Left cardiac atrium (tissue), 4 donors: ENCODE results near the gene WFDC2. TPM values are rescaled to one million over a fixed set of nuclear protein-coding genes. Genes with fewer than 3 reads are reported as not detected.

Experiments used
- ATAC-seq, 2 donors: fragments of 200-7000 bp; cut with Tn5 transposase; one replicate each; pipeline ENCODE4 v1.9.1; 2020; ENCODE audit warnings: mild to moderate bottlenecking in 2 of 2, moderate library complexity in 2 of 2
- DNase-seq: peaks from one replicate; pipeline ENCODE4 v3.0.0-alpha.2; 2020
- intact Hi-C, 2 donors: fragments of 100-400 bp; cut with DNase I; formaldehyde crosslinking; loops; one replicate each; pipeline versions ENCODE4 v1.14.1 to v1.15.1; 2022 to 2023
- total RNA-seq, 2 donors: library from RNA; stranded (reverse); fragmentation: NEBNext Ultra II Directional; extraction: Animal tissue kit (Norgen Biotek cat#: 25700); gene quantifications; one replicate each; pipeline ENCODE4 v1.2.1, GENCODE V29; 2021
- donor health status: DM: no; HTN: yes; CAD: no.
- donor health status: DM: no; HTN: yes; CAD: no; lungs with severe emphysema.
- donor health status: DM: yes; HTN: yes; CAD: no.
- donor health status: Dilated cardiomyopathy.

WFDC2 gene
- total RNA-seq, 2 donors from 2014 or later = 0.52 to 6.9 TPM

DNA sequence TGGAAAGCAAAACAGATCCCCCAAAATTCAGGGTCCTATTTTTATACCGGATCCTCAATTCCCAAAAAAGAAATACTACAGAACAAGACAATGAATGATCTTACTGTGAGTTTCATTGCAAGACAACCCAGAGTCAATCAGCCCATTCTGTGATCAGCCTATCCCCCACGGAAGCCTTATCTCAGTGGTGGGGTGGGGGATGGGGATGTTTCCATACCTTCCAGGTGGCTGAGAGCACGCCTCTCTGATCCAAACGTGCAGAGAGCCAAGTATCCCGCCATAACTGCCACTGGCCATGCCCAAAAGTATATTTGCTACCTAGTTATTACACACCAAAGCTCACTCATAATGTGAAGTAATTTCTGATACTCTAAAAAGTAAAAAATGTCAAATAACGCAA, 15.1 kb downstream of the WFDC2 start:
- ATAC-seq (no peak), DNase-seq (no peak)
- intact Hi-C loops = no loop called here

DNA sequence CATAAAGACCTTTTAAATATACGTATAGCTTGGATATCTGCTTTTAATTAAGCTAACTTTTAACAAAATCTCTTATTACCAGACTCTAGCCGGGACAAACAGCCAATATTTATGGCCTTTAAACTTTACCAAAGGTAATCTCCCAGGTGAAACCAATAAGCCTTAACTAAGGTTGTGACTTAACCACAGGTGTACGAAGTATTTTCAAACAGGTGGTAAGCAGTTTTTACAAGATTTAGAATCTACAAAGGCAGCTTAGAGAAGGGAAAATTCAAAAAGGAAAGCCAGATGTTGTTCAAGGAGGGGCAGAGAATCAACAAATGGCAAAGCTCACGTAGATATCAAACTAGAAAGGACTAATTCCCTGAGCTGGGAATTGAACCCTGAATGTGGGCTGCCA, 15.8 kb downstream of the WFDC2 start:
- DNase-seq (no peak), ATAC-seq (no peak)
- intact Hi-C loops = no loop called here

DNA sequence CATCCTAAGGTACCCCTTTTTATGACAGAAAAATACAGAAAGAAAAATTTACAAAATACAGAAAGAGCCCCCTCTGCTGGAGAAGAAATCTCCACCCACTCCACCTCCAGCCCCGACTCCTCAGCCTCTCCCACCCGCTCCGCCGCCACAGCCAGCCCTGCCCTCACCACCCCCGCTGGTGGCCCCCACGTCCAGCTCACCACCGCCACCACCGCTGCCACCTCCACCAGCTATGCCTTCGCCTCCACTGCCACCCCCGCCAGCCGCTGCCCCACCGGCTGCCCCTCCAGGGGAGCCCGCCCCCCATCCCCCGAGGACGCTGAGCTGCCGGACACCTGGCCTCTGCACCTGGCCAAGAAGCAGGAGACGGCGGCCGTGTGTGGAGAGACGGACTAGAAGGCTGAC, 17.7 kb downstream of the WFDC2 start:
- intact Hi-C loops = no loop called here
- no peak for ATAC-seq
- no peak for DNase-seq

DNA sequence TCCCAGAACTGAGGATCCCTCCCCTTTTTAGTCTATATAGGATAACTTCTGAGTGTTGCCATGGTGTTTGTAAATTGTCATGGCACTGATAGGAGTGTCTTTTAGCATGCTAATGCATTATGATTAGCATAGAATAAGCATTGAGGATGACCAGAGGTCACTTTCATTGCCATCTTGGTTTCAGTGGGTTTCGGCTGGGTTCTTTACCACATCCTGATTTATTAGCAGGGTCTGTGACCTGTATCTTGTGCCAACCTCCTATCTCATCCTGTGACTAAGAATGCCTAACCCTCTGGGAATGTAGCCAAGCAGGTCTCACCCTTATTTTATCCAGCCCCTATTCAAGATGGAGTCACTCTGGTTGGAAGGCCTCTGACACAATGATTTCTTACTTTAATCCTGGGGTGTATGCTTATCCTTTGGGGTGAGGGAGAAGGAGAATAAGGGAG, 19.6 kb downstream of the WFDC2 start:
- no peak for DNase-seq
- no peak for ATAC-seq
- intact Hi-C loops = no loop called here

DNA sequence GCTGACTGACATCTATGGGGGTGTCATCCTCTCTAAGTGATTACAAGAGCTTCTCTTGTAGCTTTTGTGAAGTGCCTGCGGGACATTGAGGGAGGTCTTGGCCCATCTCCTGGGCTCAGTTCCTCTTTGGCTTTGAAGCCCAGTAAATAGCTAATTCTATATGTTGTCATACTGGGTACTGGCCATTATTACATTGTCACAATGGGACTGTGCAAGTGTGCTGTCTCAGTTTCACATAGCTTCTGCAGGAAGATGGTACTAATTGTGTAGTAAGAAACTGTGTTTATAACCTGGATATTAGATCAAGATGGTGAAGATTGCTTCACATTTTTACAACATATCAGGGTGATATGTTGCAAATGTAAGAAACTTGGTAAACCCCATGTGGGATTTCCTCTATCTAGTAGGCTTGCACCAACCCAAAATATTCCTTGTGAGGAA, 26.0 kb downstream of the WFDC2 start:
- DNase-seq (no peak), ATAC-seq (no peak)
- intact Hi-C loops = no loop called here

DNA sequence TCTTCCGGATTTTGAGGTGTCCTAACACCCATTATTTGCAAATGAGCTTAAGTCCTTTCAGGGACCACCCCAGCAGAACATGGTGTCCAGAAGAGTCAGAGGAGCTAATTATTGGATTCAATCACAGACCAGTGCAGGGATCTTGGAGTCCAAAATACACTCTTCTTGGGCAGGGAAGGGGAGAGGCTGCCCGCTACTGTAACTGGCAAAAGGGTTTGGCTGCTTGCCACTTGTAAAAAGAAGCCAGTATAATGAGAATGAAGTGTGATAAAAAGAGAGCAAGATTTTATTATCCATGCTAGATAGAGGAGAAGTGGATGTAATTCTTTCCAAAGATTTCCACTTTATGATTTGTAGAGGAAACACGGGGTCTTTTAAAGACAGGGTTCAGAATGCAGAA, 26.6 kb downstream of the WFDC2 start:
- no peak for ATAC-seq
- DNase-seq = no peak
- intact Hi-C loops = no loop called here

DNA sequence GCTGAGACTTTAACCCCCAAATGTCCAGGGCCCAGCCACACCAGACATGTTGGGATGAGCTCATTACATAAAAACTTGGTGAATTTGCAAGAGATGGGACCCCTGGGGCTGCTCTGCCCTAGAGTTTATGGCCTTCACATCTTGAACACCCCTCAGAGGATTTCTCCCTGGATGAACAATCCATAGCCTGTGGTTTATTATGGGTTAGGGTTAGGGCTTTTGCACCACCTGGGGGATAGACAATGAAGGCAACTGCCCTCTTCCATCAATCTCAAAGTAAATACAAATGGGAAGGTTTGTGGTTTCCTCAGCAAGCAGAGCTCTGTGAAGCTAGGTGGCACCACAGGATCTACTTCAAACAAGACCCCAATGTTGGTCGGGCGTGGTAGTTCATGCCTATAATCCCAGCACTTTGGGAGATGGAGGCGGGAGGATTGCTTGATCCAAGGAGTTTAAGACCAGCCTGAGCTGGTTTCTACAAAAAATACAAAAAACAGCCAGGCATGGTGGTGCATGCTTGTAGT, 28.5 kb downstream of the WFDC2 start:
- ATAC-seq (no peak), DNase-seq (no peak)
- intact Hi-C loops = no loop called here

DNA sequence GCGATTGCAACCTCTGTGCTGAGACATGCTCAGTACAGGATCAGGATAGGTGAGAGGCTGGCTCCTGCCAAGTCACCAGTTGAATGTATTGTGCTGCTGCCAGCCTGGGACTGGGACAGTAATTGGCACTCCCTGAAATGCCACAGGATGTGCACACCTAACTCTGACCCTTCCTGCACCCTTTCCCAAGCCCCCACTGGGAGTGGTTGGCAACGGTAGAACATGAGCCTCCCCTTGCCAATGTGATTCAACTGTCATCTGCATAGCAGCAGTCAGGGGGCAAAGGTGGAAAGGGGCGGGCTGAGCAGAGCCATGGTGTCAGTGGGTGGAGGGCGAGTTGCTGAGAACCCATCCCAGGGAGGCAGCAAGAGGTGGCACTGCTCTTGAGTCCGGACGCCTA, 30.5 kb downstream of the WFDC2 start:
- DNase-seq = no peak
- ATAC-seq = no peak
- intact Hi-C loops = no loop called here

DNA sequence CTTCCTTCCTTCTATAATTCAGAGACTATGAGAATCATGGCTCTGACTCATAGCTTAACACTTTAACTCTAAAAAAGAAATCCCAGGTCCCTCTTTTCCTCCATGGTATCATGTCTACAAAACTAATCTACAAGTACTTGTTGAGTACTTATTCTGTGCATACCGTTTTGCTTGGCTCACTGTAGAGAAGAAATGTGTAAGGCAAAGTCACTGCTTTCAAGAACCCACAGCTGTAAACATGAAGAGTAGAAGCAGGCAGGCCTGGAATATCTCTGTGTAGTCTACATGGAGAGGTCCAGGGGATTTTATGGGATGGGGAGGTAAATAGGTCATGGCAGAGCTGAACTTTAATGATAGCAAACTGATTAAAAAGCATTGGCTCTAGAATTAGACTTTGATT, 32.0 kb downstream of the WFDC2 start:
- DNase-seq (no peak), ATAC-seq (no peak)
- intact Hi-C loops = no loop called here

DNA sequence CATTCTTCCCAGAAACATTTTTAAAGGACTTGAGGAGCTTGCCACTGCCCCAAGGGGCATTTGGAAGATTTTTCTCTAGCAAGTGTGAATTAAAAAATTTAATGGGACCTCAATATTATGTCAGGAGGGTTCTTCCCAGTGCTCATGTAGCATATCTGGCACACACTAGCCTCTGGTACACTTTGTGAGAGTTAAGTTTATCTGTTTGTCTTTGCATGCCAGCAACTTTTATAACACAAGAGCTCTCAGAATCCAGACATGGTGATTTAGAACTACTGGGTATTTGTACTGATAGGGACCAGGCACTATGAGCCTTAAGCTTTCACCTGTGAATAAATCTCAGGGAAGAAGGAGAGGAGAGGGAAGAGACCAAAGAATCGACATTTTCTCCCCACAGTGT, 33.0 kb downstream of the WFDC2 start:
- ATAC-seq (no peak), DNase-seq (no peak)
- intact Hi-C loops = no loop called here

DNA sequence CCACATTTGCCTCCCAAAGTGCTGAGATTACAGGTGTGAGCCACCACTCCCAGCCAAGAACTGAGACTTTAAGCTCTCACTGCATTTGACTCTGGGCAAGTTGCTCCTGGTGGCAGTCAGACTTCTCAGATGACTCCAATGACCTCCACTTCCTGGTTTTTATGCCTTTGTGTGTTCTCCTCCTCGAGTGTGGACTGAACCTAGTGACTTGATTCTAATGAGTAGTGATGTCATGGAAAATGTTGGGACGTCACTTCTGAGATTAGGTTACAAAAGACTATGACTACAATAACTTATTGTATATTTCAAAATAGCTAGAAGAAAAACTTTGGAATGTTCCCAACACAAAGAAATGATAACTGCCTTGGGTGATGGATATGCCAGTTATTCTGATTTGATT, 33.9 kb downstream of the WFDC2 start:
- intact Hi-C loops = no loop called here
- DNase-seq (no peak), ATAC-seq (no peak)

DNA sequence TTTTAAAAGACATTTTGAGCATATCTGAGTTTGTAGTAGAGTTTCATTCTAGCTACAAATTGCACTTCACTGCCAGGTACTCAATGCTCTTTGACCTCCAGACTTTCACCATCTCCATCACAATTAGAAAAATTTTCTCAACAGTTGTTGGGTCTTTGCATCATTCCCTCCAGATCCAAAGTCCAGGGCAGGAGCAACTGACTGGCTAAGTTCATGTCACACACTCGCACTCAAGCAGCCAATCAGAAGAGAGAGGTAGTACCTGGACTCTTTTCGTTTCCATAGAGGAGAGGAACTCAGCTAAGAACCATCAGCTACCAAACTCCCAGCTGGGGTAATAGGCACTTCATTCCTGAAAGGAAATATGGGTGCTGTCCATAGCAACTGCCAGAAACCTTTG, 36.8 kb downstream of the WFDC2 start:
- ATAC-seq = no peak
- intact Hi-C loops = no loop called here
- no peak for DNase-seq

DNA sequence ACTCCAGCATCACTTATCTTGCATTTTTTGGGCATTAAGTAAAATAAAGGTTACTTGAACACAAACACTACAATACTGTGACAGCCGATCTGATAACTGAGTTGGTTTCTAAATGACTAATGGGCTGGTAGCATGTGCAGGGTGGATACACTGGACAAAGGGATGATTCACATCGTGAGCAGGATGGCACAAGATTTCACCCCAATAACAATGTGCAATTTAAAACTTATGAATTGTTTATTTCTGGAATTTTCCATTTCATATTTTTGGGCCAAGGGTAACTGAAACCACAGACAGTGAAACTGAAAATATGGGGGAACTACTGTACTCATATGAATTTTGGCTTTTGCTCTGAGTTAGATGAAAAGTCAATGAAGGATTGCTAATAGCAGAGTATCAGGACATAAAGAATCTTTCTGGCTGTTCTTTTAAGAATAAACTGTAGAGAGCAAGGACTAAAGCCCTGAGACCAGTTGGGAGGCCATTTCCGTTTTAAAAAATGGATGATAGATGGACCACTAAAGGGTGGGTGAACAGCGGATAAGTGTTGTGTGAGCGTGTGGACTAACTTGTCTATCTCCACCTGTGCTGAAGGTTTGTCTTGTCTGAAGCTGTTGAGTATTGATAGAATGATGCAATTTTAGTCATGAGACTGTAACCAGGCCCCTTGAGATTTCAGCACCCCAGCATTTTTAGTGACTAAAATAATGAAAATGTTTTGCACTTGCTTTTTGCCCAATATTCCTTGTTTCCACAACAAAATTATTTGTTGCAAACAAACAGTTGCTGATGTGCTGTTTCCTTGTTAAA, 37.7 kb downstream of the WFDC2 start:
- DNase-seq = no peak
- intact Hi-C loops = no loop called here
- no peak for ATAC-seq

DNA sequence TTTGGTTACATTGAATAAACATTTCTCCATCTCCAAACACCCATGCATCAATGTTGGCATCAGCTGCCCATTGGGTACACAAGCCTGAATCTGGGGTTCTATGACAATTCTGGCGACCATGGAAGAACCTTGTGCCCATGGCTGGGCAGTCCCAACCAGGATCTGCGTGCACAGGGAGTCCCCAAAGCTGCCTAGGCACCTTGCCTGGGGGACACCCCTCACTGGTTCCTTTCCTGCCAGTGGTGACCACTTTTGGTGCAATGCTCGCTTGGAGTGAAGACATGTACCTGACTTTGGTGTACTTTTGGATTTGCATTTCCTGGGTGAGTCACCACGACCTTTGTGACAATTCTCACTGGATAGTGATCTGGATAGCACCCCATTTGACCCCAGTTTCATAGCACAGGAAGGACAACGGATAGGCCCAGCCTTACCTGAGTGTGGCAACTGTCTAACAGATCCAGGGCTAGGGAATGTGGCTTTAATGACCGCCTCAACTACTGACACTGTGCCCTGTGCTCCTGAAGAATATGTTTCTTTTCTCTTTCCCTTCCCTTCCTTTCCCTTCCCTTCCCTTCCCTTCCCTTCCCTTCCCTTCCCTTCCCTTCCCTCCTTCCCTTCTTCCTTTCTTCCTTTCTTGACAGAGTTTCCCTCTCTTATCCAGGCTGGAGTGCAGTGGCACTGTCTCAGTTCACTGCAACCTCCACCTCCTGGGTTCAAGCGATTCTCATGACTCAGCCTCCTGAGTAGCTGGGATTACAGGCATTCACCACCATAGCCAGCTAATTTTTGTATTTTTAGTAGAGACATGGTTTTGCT, 38.7 kb downstream of the WFDC2 start:
- ATAC-seq = no peak
- intact Hi-C loops = no loop called here

DNA sequence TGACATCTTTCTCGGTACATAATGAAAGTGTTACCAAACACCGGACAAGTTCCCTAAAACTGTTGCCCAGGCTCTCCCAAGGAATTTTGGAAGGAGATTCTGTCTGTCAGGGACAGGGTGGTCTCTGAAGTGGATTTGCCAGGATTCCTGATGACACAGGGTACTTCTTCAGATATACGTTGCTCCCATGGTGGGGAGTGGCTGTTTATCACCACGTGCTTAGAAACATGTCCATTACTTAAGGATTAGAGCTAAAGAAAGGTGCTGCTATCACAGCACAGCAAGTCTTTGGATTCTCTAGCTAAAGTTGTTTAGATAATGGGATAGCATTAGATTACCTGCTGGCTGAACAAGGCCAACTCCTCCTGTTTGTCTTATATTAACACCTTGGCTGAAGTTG, 39.5 kb downstream of the WFDC2 start:
- no peak for DNase-seq
- ATAC-seq = no peak
- intact Hi-C loops = no loop called here

More for the DNA sequence above, 38.7 kb downstream of the WFDC2 start:
- DNase-seq = no peak

DNA sequence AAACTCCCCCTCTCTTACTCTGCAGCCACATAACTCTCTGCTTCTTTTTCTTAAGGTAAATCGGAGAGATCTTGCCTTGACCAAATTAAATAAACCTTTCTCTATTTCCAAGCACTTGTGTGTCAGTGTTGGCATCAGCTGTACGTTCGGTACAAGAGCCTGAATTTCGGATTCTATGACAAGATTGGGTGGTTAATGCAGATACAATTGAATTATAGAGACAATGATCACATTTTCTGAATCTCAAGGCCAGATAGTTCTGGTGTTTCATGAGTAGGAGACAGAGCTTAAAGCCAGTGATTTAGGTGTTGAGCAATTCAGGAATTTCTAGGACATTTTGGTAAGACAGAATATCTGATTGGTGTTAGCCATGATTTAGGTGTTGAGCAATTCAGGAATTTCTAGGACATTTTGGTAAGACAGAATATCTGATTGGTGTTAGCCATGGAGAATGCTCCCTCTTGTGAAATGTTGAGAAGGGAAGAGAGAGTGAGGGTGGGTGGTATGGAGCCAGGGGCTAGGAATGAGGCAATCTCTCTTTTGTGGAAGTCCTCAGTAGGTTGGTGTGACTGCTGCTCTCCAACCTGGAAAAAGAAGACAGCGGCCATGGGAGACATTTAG, 40.8 kb downstream of the WFDC2 start:
- intact Hi-C loops = no loop called here
- peak in 1 of 2 donors; percentile 42 for ATAC-seq

DNA sequence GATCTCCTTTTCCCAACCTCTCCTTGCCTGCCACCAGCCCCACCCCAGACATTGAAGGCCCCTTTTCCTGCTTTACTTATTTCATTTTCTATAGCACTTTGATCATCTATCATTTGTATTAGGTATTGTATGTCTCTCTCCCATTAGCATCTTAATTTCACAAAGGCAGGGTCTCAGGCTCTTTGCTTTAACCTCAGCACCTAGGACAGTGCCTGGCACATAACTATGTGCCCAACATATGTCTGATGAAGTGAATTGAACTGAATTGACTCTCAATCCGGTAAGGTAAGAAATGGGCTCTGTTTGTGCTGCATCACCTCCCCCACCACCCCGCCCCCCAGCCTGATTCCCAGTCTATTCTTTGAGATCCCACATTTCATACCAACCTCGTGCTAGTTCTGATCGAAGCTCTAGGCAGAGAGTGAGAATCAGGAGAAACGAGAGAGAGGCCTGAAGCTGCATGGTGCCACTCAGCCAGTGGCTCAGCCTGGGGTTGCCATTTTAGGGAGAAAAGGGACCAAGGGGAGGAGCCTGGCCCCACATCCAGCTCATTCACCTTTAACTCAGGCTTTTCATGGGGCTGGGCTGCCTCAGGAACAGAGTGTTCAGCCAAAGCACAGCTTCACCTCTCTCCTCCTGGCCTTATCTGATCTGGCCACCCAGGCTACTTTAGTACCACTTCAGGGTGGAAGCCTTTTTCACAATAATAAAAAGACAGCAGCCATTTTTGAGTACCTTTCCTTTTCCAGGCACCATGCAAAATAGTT, 45.8 kb downstream of the WFDC2 start, which contains the start of gene SPINT3:
TSS of gene SPINT3 (minus strand) at position 476 of the 767 bp plus-strand sequence. CDS start at position 462, 14 bp downstream.
- intact Hi-C loops = no loop called here
- DNase-seq (no peak), ATAC-seq (no peak)

More for the DNA sequence above, 40.8 kb downstream of the WFDC2 start:
- DNase-seq = no peak

DNA sequence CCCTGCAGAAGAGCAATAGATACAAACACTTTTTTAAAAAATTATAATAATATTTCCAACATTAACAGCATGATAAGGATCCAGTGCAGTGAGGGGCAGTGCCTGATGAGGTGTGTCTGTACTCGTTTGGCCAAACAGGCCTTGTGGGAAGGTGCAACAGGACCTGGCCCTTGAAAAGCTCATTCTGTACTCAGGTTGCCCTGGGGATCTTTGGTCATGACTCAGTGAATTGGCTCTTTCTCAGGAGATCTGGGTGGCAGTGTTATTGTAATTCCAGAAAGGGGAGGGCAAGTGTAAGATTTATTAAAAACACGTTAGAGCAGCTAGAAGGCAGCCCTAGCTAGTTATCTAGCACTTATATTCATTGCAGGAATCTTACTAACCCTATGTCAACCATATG, 48.7 kb downstream of the WFDC2 start:
- intact Hi-C loops = no loop called here
- DNase-seq (no peak), ATAC-seq (peak in 1 of 2 donors; percentile 86)

DNA sequence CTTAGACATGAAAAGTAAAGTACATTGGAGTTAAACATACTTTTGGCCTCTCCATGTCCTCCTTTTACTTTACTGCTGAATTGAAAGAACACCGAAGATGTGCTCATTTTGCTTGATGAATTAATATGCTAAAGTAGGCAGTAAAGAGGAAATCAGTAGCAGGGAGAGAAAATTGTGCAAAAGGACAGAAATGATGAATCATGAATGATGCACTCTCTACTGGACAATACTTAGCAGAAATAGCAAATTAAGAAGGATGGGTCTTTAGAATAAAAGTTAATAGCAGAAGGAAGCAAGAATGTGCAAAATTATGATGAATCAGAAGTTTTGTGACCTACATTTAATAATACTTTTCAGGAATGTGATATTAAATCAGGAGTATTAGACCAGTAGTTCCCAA, 54.3 kb downstream of the WFDC2 start:
- DNase-seq (no peak), ATAC-seq (no peak)
- intact Hi-C loops = no loop called here
